ENCODE results near the gene DST. TPM values are rescaled to one million over a fixed set of nuclear protein-coding genes. Genes with fewer than 3 reads are reported as not detected.

DST gene
- total RNA-seq, 1 donor from 2014 or later = 450 TPM

- Histone ChIP-seq H3K36me3 (peaks cover 87% of the 10 kb centered on the region), H3K9me3 (no peaks in the 10 kb centered on the region), H3K27ac (no peak overlapping the region), H3K4me3 (no peak overlapping the region), H3K4me1 (no peaks in the 10 kb centered on the region), H3K27me3 (no peaks in the 10 kb centered on the region)
- TF ChIP-seq CTCF (IDR thresholded peaks at IDR 0.05) = no peak
- ATAC-seq = peak; percentile 65
- no peak for DNase-seq
- intact Hi-C loops (cut with DNase I) = no loop called here
Measured at GRCh38 chr6:56475736-56476457, 166.8 kb downstream of the DST start.

GRCh38 chr6:56474532-56474931 lies 168.2 kb downstream of the DST start:
- TF ChIP-seq CTCF (IDR thresholded peaks at IDR 0.05) = no peak
- H3K9me3 ChIP-seq = no peaks in the 10 kb centered on the region
- no peaks in the 10 kb centered on the region for H3K27me3 ChIP-seq
- DNase-seq (no peak), ATAC-seq (no peak)
- no peak overlapping the region for H3K4me3 ChIP-seq
- intact Hi-C loops (cut with DNase I) = no loop called here
- H3K4me1 ChIP-seq = no peaks in the 10 kb centered on the region
- no peak overlapping the region for H3K27ac ChIP-seq
- peaks cover 84% of the 10 kb centered on the region for H3K36me3 ChIP-seq

- Histone ChIP-seq H3K36me3 (peaks cover 79% of the 10 kb centered on the region), H3K9me3 (no peaks in the 10 kb centered on the region), H3K27ac (no peak overlapping the region), H3K4me3 (no peak overlapping the region), H3K4me1 (no peaks in the 10 kb centered on the region), H3K27me3 (no peaks in the 10 kb centered on the region)
- TF ChIP-seq CTCF (IDR thresholded peaks at IDR 0.05) = no peak
- no peak for ATAC-seq
- no peak for DNase-seq
- intact Hi-C loops (cut with DNase I) = no loop called here
Measured at GRCh38 chr6:56463443-56463842, 179.2 kb downstream of the DST start.

- TF ChIP-seq CTCF (IDR thresholded peaks at IDR 0.05) = no peak
- Histone ChIP-seq H3K9me3 (no peaks in the 10 kb centered on the region), H3K27ac (no peak overlapping the region), H3K36me3 (peaks cover 82% of the 10 kb centered on the region), H3K27me3 (no peaks in the 10 kb centered on the region), H3K4me1 (no peaks in the 10 kb centered on the region), H3K4me3 (no peak overlapping the region)
- DNase-seq = no peak
- ATAC-seq = no peak
- intact Hi-C loops (cut with DNase I) = no loop called here
Measured at GRCh38 chr6:56459030-56459805, 183.5 kb downstream of the DST start.

GRCh38 chr6:56458324-56458884 lies 184.3 kb downstream of the DST start:
- H3K27me3 ChIP-seq = no peaks in the 10 kb centered on the region
- DNase-seq (no peak), ATAC-seq (no peak)
- H3K4me3 ChIP-seq = no peak overlapping the region
- no peak for TF ChIP-seq CTCF (IDR thresholded peaks at IDR 0.05)
- peaks cover 74% of the 10 kb centered on the region for H3K36me3 ChIP-seq
- H3K27ac ChIP-seq = no peak overlapping the region
- no peaks in the 10 kb centered on the region for H3K4me1 ChIP-seq
- intact Hi-C loops (cut with DNase I) = no loop called here
- no peaks in the 10 kb centered on the region for H3K9me3 ChIP-seq
